Inferior parietal cortex (tissue), 1 donor: ENCODE results near the gene HOXA13.

ENCODE experiments used
- DNase-seq: peaks from one replicate; pipeline ENCODE4 v3.0.0-alpha.2; 2016; ENCODE audit errors: extremely low spot score

HOXA13 gene

DNA sequence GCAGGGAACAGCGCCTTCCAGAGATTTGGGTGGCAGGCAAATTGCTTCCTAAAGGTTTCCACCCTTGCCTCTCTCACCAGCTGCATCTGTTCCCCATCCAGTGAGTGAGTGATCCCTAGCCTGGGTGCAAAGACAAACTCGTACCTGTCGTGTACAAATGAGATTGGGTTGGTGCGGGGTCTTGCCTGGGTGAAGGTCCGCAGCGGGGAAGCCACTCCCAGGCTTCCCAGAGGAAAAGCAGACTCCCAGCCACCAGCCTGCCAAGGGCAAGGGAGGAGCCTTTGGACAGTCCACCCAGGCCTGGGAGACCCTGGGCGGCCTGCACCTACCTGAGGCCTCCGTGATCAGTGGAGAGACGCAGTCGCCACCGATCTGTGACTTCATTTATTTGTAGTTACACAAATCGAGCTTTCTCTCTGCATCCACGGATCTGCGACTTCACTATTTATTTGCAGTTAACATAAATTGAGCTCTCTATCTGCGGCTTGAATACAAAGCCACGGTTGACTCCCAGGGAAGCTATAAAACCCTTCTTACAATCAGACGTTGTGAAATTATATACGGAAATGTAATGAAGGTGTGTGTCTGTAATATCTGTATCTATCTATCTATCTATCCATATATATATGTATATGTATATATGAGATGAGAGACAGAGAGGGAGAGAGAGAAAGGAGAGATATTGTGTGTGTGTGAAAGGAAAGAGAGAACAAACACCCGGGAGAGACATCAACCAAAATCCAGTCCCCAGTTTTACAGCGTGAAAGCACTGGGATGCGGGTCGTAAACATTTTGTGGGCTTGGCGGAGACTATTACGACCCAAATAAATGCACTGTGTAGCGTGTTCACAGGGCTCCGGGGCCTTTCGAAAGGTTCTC lies 40.4 kb downstream of the HOXA13 start:
- DNase-seq: no peak

DNA sequence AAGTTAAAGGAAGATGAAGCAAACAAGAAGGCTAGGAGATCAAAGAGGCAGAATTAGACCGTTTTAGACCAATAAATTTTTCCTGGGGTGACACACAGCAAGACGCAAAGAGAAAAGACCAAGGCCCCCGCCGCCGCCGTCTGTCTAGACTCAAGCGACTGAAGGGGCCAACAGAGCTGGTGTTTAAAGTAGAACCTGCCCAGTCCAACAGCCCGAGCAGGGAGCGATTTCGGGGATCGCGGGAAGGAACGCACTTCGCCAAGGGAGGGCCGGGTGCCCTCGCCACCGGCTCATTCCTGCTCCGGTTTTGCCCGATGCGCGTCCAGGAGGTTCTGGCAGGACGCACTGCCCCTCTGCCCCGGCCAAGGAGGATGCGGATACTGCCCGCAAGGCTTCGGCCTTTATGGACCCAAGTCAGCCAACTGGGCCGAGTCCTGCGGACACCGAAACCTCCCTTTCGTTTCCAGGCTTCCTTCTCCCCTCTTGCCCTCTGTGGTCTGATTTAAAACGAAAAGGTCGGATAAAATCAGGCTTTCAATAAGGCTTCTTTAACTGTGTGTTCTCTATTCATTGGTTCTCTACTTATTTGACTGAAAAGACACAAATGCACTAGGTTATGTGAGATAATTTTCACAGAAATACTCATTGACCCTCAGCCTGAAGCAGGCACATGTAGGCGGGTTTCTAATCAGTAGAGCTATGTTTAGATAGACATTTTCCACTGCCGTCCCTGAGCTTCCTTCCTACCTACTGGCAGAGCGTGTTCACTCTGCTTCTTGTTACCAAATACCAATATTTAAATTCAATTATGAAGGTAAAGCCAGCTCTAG lies 41.2 kb downstream of the HOXA13 start:
- no peak for DNase-seq

DNA sequence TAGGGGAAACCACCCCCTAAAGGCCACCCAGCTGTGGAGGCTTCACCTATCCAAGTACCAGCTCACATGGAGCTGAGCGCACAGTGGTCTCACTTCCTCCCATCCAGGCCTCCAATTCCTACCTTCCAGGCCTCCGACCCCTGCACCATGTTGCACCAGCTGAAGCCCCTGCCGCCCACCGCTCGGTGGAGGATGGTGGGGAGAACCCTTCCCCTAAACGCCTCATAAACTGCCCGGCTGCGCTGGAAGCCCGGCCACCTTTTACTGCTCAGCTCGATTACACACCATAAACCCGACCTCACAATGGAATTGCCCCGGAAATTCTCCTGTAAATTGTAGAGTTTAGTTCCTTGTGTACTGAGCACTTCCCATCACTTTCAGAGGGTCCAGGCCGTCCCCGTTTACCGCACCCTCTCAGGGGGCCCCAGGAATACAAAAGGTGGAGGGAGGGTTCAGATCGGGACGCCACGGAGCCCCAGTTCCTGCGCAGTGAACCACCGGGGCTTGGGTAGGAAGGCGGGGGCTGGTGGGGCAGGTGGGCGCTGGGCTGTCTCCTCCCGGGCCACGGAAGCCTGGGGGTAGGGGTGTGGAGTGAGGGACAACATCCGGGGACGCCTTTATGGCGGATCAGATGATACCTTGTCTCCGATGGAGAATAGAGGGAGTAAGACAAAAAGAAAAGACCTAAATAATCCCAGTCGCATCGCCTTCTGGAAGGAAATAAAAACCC lies 42.0 kb downstream of the HOXA13 start:
- DNase-seq: no peak

DNA sequence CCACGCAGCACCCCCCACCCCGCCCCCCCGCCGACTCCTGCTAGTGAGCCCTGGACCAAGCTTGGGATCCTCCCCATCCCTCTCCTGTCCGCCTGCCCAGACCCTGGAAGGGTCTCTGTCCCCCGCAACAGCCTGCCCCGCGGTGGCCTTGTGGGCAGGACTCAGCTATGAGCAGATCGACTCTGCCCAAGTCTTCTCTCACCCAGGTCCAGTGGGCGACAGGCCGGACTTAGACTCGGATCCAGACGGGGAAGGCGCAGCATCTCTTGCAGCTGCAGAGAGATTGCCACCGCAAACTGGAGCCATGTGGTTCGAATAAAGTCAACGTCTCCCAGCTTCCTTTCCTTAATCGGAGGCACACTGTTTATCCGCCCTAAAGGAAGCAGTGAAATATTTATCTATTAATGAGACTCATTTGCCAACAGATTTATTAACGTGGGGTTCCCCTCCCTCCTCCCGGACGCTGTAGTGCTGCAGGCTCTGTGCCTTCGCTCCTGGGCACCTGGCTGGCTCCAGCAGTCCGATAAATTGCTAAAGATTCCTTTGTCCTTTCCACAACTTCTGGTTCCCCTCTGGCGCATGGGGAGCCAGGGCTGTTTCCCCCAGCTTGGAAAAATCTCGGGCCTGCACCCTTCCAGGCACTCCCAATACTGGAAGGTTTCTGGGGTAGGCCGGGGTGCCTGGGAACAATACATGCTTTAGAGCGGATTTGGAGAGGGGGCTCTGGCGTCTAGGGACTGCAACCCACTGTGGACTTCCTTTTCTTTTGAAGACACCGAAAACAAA lies 42.8 kb downstream of the HOXA13 start:
- DNase-seq: no peak

DNA sequence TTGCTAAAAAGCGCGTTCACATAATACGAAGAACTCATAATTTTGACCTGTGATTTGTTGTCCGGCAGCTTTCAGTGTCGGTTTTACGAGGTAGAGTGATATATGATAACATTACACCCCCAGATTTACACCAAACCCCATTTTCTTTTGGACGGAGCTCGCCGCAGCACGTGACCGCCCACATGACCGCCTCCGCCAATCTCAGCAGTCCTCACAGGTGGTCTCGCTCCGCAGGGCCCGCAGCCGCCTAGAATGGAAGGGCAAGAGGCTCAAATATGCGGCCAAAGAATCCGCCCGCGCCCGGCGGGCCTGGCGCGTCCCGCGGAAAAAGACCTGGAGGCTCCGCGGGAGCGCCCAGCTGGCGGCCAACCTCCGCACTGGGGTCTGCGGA lies 43.4 kb downstream of the HOXA13 start, which contains the start of gene HOXA7:
Gene HOXA7, minus strand, starts transcription at position 168 of the 391 bp plus-strand sequence. Its CDS starts 130 bp downstream, at position 38.
- no peak for DNase-seq

DNA sequence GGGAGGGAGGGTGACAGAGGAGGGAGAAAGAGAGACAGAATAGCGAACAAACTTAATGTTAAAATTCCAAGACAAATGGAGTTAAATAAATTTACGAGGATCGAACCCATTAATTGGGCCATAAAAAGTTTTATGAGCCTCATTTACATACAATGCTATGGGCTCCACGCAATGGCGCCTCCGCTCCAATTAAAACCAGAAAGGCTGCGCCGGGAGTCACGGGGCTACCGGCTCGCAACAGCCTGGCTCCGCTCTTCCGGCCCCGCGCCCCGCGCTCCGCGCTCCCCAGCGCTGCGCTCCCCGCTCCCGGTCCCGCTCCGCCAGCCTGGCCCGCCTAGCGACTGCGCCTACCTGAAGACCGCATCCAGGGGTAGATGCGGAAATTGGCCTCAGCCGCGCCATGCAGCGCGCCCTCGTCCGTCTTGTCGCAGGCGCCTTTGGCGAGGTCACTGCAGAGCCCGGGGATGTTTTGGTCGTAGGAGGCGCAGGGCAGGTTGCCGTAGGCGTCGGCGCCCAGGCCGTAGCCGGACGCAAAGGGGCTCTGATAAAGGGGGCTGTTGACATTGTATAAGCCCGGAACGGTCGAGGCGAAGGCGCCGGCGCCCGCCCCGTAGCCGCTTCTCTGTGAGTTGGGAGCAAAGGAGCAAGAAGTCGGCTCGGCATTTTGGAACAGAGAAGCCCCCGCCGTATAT lies 43.9 kb downstream of the HOXA13 start:
- DNase-seq: no peak

DNA sequence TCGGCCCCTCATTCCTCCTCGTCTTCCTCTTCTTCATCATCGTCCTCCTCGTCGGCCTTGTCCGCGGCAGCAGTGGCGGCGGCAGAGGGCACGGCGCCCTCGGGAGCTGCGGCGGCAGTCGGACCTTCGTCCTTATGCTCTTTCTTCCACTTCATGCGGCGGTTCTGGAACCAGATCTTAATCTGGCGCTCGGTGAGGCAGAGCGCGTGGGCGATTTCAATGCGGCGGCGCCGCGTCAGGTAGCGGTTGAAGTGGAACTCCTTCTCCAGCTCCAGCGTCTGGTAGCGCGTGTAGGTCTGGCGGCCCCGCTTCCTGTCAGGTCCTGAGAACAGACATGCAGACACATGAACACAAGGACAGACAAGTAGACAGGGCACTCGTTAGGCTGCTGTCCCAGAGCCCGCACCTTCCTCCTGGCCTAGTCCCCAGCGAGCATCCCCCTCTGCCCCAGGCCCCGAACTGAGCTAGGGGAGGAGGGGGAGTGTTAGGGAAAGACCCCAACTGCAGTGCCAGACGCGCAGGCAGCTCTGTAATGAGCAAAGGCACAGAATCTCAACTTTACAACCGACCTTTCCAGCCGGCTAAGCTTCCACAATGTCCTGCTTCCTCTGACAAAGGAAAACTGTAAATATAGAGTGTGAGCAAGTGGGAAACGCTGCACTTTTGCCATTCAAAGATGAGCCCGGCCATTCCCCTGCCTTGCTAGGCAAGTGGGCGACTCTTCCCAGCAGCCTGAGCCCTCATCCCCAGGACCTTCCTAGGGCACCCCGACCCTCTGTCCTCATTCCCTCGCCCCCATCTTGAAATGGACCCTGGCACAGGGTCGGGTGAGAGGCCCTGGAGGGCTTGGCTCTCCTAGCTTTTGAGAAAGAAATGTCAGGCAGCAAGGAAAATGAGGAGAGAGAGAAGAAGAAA lies 44.7 kb downstream of the HOXA13 start:
- DNase-seq: no peak

DNA sequence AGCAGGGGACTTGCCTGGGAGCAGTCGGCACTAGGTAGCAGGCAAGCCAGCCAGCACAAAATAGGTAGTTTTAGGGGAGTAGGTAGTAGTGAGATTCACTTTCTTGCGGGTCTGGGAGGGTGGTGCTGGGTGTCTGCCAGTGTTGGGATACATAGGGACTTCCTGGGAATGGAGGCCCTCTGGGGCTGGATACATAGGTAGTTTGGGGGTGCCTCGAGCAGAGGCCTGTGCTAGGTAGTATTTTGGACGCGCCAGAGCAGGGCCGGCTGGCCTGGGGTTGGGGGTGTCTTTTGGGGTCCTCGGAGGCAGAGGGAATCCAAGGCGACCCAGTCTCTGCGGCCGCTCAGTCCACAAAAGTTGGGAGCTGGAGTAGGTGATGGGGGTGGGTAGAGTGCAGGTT lies 45.5 kb downstream of the HOXA13 start:
- DNase-seq: no peak

DNA sequence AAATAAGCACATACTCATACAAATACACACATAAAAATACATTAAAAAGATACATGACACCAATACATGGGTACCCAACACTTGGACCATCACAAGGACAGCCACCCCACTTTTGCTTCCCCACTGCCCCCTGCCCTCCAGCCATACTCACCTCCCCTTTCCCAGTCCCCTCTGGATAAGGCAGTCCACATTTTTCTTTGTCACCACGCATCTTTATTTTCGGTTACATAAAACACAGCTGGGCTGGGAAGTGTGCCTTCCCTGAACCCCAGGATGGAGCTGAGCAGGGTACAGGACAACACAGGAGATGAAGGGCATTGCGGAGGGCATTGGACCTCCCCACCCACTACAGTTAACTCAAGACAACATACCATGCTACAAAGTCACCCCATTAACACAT lies 46.4 kb downstream of the HOXA13 start:
- no peak for DNase-seq

DNA sequence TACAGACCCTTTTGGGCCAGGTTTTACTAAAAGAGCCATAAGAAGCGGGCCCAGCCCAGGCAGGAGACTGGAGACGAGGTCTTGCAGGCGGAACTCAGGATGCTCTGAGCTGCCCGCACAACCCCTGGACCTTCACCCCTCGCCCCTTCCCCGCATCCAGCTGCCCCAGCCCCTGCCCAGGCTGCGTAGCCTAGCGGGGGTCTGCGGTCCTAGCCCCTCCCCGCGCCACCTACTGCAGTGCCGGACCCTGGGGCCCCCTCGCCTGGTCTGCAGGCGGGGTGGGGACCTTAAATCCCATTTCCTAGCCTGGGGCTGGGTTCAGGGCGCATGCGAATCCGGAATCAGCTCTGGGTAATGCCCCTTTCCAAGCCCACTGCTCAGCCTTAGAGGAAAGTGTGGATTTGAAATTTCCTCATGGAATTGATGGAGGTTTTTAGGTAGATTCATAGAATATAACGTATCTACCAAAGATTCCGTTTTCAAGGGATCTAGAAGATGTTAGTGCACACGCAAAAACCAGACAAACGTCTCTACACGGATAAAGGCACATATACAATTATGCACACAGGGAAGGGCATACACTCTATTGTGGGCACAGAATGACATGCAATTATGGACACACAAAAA lies 47.0 kb downstream of the HOXA13 start:
- DNase-seq: no peak

DNA sequence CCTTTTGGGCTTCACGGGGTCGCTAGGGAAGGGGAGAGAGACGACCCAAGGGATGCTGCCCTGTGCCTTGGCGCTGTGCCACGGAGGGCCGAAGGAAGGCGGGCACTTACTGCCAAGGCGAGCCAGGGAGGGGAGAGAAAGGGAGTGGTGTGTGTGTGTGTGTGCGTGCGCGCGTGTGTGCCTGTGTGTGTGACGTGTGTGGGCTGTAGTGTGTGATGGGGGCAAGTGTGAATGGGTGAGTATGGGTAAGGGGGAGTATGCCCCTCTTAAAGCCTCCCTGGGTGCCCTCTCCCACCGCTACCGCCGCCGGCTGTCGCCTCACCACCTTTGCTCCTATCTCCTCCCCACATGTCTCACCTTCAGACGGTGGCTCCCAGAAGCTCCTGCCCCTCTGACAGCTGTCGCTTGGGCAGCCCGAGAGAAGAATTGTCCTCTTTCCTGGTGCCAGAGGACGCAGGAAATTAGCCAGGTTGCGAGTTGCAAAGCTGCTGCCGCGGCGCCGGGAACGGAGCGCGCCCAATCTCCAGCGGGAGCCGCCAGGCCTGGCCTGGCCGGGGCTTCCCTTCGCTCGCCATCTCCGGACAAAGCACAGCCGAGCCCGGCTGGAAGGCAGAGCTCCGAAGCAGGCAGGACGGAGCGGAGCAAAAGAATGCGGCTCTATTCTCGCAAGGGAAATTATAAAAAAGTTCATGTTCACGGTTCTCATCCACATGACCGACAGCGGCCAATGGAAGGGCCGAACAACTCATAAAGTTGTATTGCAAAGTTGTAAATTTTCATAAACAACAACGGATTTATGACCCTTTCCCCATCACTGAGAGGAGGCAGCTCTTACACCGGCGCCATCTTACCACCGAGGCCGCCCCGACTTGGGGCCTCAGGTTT lies 47.7 kb downstream of the HOXA13 start, which contains the start of gene HOXA3:
Gene HOXA3, minus strand, starts transcription at position 653 of the 885 bp plus-strand sequence. CDS start 41,943 bp downstream, outside the sequence.
- DNase-seq: no peak

DNA sequence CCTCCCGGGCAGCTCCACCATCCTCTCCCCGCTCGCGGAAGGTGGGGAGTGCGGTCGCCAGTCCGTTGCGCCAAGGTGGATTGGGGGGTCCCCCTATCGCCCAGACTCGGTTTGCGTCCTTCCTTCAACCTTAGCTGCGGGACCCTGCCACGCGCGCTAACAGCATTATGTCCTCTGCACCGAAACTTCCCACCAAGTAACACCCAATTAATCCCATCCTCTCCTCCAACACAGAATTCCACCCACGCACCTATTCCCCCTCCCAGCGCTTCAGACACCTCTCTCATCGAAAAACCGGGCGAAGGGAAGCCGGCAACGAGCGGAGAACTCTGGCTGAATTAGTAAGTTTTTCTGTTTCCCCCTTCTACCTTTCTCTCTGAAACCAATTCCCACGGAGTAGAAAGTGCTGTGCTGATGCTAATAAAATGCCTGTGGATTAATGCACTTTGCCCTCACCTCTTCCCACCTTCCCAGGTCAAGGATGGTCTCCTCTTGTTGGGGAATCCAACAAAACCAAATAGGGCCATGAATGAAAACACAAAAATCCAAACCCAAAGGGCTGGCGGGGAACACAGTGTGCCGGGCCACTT lies 48.5 kb downstream of the HOXA13 start:
- no peak for DNase-seq

DNA sequence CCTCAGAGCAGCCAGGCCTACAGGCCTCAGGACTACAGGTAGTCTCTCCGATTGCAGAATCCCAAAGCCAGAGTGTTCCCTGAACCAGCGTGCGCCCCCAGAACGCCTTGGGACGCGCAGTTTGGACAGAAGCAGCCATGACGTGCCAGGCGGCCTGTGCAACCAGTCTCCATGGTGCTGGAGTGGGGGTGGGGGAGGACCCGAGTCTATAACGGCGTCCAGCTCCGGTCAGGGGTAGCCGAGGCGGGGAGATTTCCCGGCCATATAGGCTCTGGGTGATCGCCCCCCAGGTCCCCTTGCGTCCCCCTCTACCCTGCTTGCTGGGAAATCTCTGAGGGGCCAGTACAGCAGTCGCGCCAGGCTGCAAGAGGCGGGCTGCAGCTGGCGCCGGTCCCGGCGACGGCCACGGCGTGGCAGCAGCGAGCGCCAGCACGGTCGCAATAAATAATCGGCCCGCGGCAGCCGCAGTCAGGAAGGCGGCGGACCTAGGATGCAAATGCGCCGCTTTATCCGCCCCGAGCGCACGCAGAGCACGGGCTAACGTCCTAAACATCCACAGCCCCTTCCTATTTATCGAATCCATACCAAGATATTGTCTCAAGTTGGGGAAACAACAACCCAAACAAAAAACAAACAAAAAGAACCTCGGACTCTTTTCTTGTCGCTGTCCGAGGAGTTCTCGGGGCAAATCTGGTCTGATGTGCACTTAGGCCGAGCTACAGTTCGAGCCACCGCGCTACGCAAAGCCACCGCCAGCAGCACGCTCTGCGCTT lies 49.1 kb downstream of the HOXA13 start:
- no peak for DNase-seq

DNA sequence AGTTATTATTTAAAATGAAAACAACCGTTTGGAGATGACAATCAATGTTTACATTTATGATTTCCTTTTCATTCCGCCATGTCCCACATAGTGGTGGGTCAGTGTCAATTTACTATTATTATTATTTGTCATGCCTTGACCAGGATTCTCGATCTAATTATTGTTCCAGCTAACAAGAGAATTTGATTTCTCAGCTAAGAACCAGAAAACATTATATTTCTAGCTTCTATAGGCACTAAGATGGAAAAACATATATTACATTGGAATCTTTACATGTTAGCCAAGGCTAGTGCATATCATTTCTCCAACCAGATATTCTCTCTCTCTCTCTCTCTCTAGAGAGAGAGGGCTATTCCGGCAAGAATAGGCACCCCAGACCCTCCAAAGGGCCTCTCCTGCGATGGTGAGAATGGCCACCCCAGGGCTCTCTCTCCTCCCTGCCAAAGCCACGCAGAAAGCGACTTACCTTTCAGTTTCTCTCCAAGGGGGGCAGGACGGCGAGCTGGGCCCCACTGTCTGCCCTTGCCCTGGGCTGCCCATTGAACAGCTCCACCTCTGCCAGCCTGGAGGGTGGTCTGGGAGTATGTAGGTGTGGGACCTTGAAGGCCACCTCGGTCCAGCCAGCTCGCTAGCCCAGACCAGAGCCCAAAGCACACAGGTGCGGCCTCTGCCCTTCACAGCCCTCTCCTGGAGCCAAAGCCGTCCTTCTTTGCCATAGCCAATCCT lies 49.9 kb downstream of the HOXA13 start:
- no peak for DNase-seq

DNA sequence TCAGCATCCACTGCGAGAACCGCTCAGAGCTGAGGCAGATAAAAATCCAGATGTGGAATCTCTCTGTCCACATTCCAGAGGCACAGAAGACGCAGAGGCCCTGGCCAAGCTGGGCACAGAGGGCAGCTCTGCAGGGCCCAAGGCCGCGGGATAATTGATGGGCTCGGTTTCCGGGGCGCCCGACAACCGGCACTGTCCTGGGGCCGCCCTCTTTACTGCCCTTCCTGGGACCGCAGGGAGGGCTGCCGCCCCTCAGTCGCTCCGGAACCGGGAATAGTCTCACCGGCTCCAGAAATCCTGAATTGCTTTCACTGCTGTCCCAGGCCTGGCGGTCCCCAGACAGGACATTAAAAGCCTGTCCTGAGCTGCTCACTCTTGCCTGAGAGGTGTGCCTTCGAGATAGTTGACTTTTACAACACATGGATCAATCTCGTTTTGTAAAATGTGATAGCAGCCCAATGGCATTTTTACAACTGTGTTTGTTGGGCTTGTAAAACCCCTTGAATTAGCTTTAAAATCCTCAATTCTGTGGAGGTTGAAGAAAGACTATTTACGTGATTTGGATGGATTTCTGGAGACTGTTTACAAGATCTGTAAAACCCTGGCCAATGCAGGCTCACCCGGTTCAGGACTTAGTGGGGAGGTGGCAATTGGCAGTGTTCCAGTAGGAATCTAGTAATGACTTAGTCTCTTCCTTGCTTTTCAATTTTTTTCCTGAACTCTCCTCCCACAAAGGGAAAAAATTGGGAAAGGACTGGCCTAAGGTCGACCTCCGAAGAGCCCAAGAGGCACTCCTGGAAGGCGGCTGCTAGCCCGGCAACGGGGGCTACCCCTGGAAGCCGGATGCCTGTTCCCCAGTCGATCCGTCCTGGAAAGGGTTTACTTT lies 50.9 kb downstream of the HOXA13 start:
- no peak for DNase-seq
